Thoracic aorta (tissue), 2 donors: ENCODE measurements around the gene CUL9. TPM values are rescaled to one million over a fixed set of nuclear protein-coding genes. Genes with fewer than 3 reads are reported as not detected.

Experiments
- ATAC-seq: fragments of 150-250 bp; one replicate; pipeline ENCODE4 v1.8.0; 2017; ENCODE audit warnings: low read depth; ENCODE audit not compliant: insufficient number of reproducible peaks, low FRiP score
- DNase-seq: peaks from one replicate; pipeline ENCODE4 v3.0.0-alpha.2; 2020; ENCODE audit warnings: low spot score
- H3K27ac ChIP-seq, 2 donors: fragments of 200-600 bp; sonication (generic); 1 replicate in 1 of 2; 2 replicates in 1 of 2; pipeline ENCODE4 v1.5.1; 2016; ENCODE audit warnings: mild to moderate bottlenecking in 2 of 2, moderate library complexity in 2 of 2
- H3K27me3 ChIP-seq: fragments of 200-600 bp; sonication (generic); replicated peaks from 2 replicates; pipeline ENCODE4 v1.6.0; 2016; ENCODE audit warnings: mild to moderate bottlenecking; ENCODE audit not compliant: insufficient read depth
- H3K36me3 ChIP-seq: fragments of 200-600 bp; sonication (generic); one replicate; pipeline ENCODE4 v1.5.1; 2016
- H3K4me1 ChIP-seq, 2 donors: fragments of 200-600 bp; sonication (generic); 1 replicate in 1 of 2; 2 replicates in 1 of 2; pipeline versions ENCODE4 v1.5.1 to v1.6.0; 2016; ENCODE audit warnings: low read depth in 2 of 2, mild to moderate bottlenecking in 1 of 2; ENCODE audit not compliant: control insufficient read depth in 1 of 2
- H3K4me3 ChIP-seq: fragments of 200-600 bp; sonication (generic); 2 replicates; pipeline ENCODE4 v1.5.1; 2016; ENCODE audit warnings: mild to moderate bottlenecking
- H3K9me3 ChIP-seq: fragments of 200-600 bp; sonication (generic); 2 replicates; pipeline ENCODE4 v1.5.1; 2016
- CTCF ChIP-seq: fragments of 200-600 bp; sonication (generic); IDR thresholded peaks from one replicate; pipeline ENCODE4 v1.5.1; 2019; ENCODE audit warnings: antibody characterized with exemption
- total RNA-seq, 2 donors: library from RNA; depleted of rRNA; stranded (reverse); fragments of >200 nt; gene quantifications; one replicate each; pipeline versions ENCODE4 v1.1.0 to v1.2.3, GENCODE V29; 2016

CUL9 gene
- total RNA-seq, 2 donors from 2014 or later = 30.3 to 41.2 TPM

GRCh38 chr6:43235841-43236240 is 53.8 kb downstream of the CUL9 start:
- Histone ChIP-seq H3K27ac (no peak overlapping the region), H3K4me1 (no peaks in the 10 kb centered on the region), H3K4me3 (no peak overlapping the region), H3K27me3 (no peaks in the 10 kb centered on the region), H3K9me3 (no peaks in the 10 kb centered on the region), H3K36me3 (no peaks in the 10 kb centered on the region)
- no peak for TF ChIP-seq CTCF
- no peak for ATAC-seq
- DNase-seq = no peak

GRCh38 chr6:43239054-43239453 is 57.1 kb downstream of the CUL9 start:
- no peak overlapping the region for H3K4me3 ChIP-seq
- ATAC-seq = no peak

GRCh38 chr6:43240950-43241349 is 59.0 kb downstream of the CUL9 start:
- ATAC-seq (no peak), DNase-seq (no peak)
- H3K36me3 ChIP-seq = no peaks in the 10 kb centered on the region
- no peak overlapping the region for H3K4me3 ChIP-seq
- no peak for TF ChIP-seq CTCF
- H3K9me3 ChIP-seq = no peaks in the 10 kb centered on the region
- H3K27ac ChIP-seq = no peak overlapping the region
- no peaks in the 10 kb centered on the region for H3K27me3 ChIP-seq
- no peaks in the 10 kb centered on the region for H3K4me1 ChIP-seq

More at GRCh38 chr6:43239054-43239453, 57.1 kb downstream of the CUL9 start:
- no peak for TF ChIP-seq CTCF
- Histone ChIP-seq H3K9me3 (no peaks in the 10 kb centered on the region), H3K27ac (no peak overlapping the region), H3K4me1 (no peaks in the 10 kb centered on the region), H3K36me3 (no peaks in the 10 kb centered on the region), H3K27me3 (no peaks in the 10 kb centered on the region)
- DNase-seq = no peak

GRCh38 chr6:43241446-43241845 is 59.5 kb downstream of the CUL9 start:
- no peaks in the 10 kb centered on the region for H3K36me3 ChIP-seq
- DNase-seq (no peak), ATAC-seq (no peak)
- H3K9me3 ChIP-seq = no peaks in the 10 kb centered on the region
- H3K4me3 ChIP-seq = no peak overlapping the region
- H3K27me3 ChIP-seq = no peaks in the 10 kb centered on the region
- H3K27ac ChIP-seq = no peak overlapping the region
- TF ChIP-seq CTCF = no peak
- H3K4me1 ChIP-seq = peaks cover 0 to 1% of the 10 kb centered on the region in 2 donors

GRCh38 chr6:43242908-43243663 is 61.1 kb downstream of the CUL9 start, which contains the start of gene TTBK1:
Gene TTBK1, plus strand, starts transcription at chr6:43243481. Its CDS starts 3,180 bp downstream, at chr6:43246661.
- H3K27ac ChIP-seq = no peak within 1 kb of the TSS
- H3K4me3 ChIP-seq = no peak within 1 kb of the TSS
- TF ChIP-seq CTCF = no peak
- no peaks in the 10 kb centered on the region for H3K27me3 ChIP-seq
- H3K9me3 ChIP-seq = no peaks in the 10 kb centered on the region
- H3K4me1 ChIP-seq = peaks cover 0 to 14% of the 10 kb centered on the region in 2 donors
- DNase-seq (no peak), ATAC-seq (no peak)
- no peaks in the 10 kb centered on the region for H3K36me3 ChIP-seq
